HEK293 (cell line): ENCODE measurements around the gene MAPKAP1.

Experiments
- CTCF ChIA-PET: fragments of 350-600 bp; formaldehyde crosslinking; extraction: SDS; loops from one replicate; lab custom pipeline; 2021; ENCODE audit warnings: antibody characterized with exemption; lab: Yijun Ruan, JAX
- POLR2A ChIA-PET: fragments of 300-600 bp; formaldehyde crosslinking; extraction: SDS; loops from one replicate; lab custom pipeline; 2020; ENCODE audit warnings: antibody characterized with exemption, inconsistent platforms; lab: Yijun Ruan, JAX
- H3K27ac ChIP-seq: fragments of 200-500 bp; sonication (Bioruptor generic); 2 replicates; pipeline ENCODE4 v1.5.1; 2014; ENCODE audit warnings: low read depth, low read length, control low read depth, inconsistent platforms; ENCODE audit errors: extremely low read depth
- H3K36me3 ChIP-seq, 2 experiments: fragments of 200-500 bp in 1 of 2; sonication (Bioruptor generic) in 1 of 2; 1 replicate in 1 of 2; 2 replicates in 1 of 2; pipeline ENCODE4 v1.5.1; 2014 to 2017; ENCODE audit warnings: inconsistent platforms in 2 of 2, low read length in 2 of 2; ENCODE audit not compliant: control insufficient read depth in 2 of 2, insufficient read depth in 1 of 2
- H3K4me1 ChIP-seq: fragments of 200-500 bp; sonication (Bioruptor generic); 2 replicates; pipeline ENCODE4 v1.5.1; 2014; ENCODE audit warnings: mild to moderate bottlenecking, low read length, inconsistent platforms; ENCODE audit not compliant: control insufficient read depth, insufficient read depth
- H3K4me3 ChIP-seq: 2 replicates; pipeline ENCODE4 v1.5.1; 2011; ENCODE audit warnings: low read depth, mild to moderate bottlenecking, control low read depth, low read length, moderate library complexity
- H3K9me3 ChIP-seq: fragments of 200-500 bp; sonication (Bioruptor generic); 2 replicates; pipeline ENCODE4 v1.5.1; 2014; ENCODE audit warnings: low read depth, low read length, inconsistent platforms; ENCODE audit not compliant: control insufficient read depth, insufficient read depth
- GLIS1 ChIP-seq: fragments of 450-650 bp; formaldehyde crosslinking; IDR thresholded peaks from 2 replicates; pipeline ENCODE4 v1.5.1; 2016; ENCODE audit warnings: missing biosample characterization, missing genetic modification characterization
- GLIS2 ChIP-seq: fragments of 450-650 bp; formaldehyde crosslinking; IDR thresholded peaks from 2 replicates; pipeline ENCODE4 v1.5.1; 2016; ENCODE audit warnings: missing biosample characterization, missing genetic modification characterization
- HOXC10 ChIP-seq: sonication (generic); formaldehyde crosslinking; IDR thresholded peaks from 2 replicates; pipeline ENCODE4 v1.8.1; 2023; ENCODE audit warnings: mild to moderate bottlenecking, missing genetic modification reagents
- KLF8 ChIP-seq: fragments of 450-650 bp; formaldehyde crosslinking; IDR thresholded peaks from 2 replicates; pipeline ENCODE4 v1.5.1; 2016; ENCODE audit warnings: missing biosample characterization, missing genetic modification characterization
- MYNN ChIP-seq: fragments of 450-650 bp; formaldehyde crosslinking; IDR thresholded peaks from 2 replicates; pipeline ENCODE4 v1.5.1; 2016; ENCODE audit warnings: missing biosample characterization, missing genetic modification characterization, borderline replicate concordance
- SP2 ChIP-seq: fragments of 450-650 bp; formaldehyde crosslinking; IDR thresholded peaks from 2 replicates; pipeline ENCODE4 v1.5.1; 2016; ENCODE audit warnings: missing biosample characterization, missing genetic modification characterization
- TRIM28 ChIP-seq: IDR thresholded peaks from 2 replicates; pipeline ENCODE4 v1.6.1; 2011; ENCODE audit warnings: low read length, control low read depth, borderline replicate concordance
- ZFP3 ChIP-seq: fragments of 450-650 bp; formaldehyde crosslinking; IDR thresholded peaks from 2 replicates; pipeline ENCODE4 v1.5.1; 2016; ENCODE audit warnings: low read depth, missing biosample characterization, missing genetic modification characterization
- ZIC2 ChIP-seq: fragments of 450-650 bp; formaldehyde crosslinking; IDR thresholded peaks from 2 replicates; pipeline ENCODE4 v1.5.1; 2016; ENCODE audit warnings: missing biosample characterization, missing genetic modification characterization
- ZNF10 ChIP-seq: fragments of 450-650 bp; formaldehyde crosslinking; IDR thresholded peaks from 2 replicates; pipeline ENCODE4 v1.5.1; 2017; ENCODE audit warnings: missing biosample characterization, missing genetic modification characterization
- ZNF174 ChIP-seq: fragments of 450-650 bp; formaldehyde crosslinking; IDR thresholded peaks from 2 replicates; pipeline ENCODE4 v1.5.0; 2017; ENCODE audit warnings: missing biosample characterization, mild to moderate bottlenecking, missing genetic modification characterization
- ZNF341 ChIP-seq: fragments of 450-650 bp; formaldehyde crosslinking; IDR thresholded peaks from 2 replicates; pipeline ENCODE4; 2016; ENCODE audit warnings: low read depth, missing biosample characterization, missing genetic modification characterization
- ZNF398 ChIP-seq: fragments of 450-650 bp; formaldehyde crosslinking; IDR thresholded peaks from 2 replicates; pipeline ENCODE4 v1.5.1; 2017; ENCODE audit warnings: missing biosample characterization, missing genetic modification characterization
- ZNF580 ChIP-seq: fragments of 450-650 bp; formaldehyde crosslinking; IDR thresholded peaks from 2 replicates; pipeline ENCODE4 v1.5.1; 2016; ENCODE audit warnings: missing biosample characterization, missing genetic modification characterization
- ZNF768 ChIP-seq: fragments of 450-650 bp; formaldehyde crosslinking; IDR thresholded peaks from 2 replicates; pipeline ENCODE4 v1.5.1; 2018; ENCODE audit warnings: missing biosample characterization, mild to moderate bottlenecking, missing genetic modification characterization
- ZNF777 ChIP-seq: fragments of 450-650 bp; formaldehyde crosslinking; IDR thresholded peaks from 2 replicates; pipeline ENCODE4 v1.5.1; 2017; ENCODE audit warnings: missing biosample characterization, missing genetic modification characterization, borderline replicate concordance
- ZNF785 ChIP-seq: fragments of 450-650 bp; formaldehyde crosslinking; IDR thresholded peaks from 2 replicates; pipeline ENCODE4 v1.5.1; 2016; ENCODE audit warnings: missing biosample characterization, missing genetic modification characterization
- ZNF792 ChIP-seq: fragments of 450-650 bp; formaldehyde crosslinking; IDR thresholded peaks from 2 replicates; pipeline ENCODE4 v1.5.1; 2016; ENCODE audit warnings: missing biosample characterization, missing genetic modification characterization
- ZNF843 ChIP-seq: fragments of 450-650 bp; formaldehyde crosslinking; IDR thresholded peaks from 2 replicates; pipeline ENCODE4 v1.5.1; 2016; ENCODE audit warnings: missing biosample characterization, missing genetic modification characterization

The MAPKAP1 gene

GRCh38 chr9:125442452-125442851 is 264.6 kb downstream of the MAPKAP1 start:
- ChIA-PET CTCF (no interaction called here), POLR2A (interaction anchor here (0.6 kb wide), 1 partner anchor 938 kb away, joined by 9 read pairs; no protein-coding TSS in a partner anchor)
- Histone ChIP-seq H3K9me3 (no peaks in the 10 kb centered on the region), H3K27ac (no peak overlapping the region), H3K4me3 (no peak overlapping the region), H3K4me1 (no peaks in the 10 kb centered on the region), H3K36me3 (peaks cover 0 to 24% of the 10 kb centered on the region in 2 experiments; a peak in 1 of 3 replicates)
- TF ChIP-seq GLIS2 (tag by site-specific recombination): no peak
- no peak for TF ChIP-seq ZNF580 (tag by site-specific recombination)
- TF ChIP-seq ZNF792 (tag by site-specific recombination): no peak
- TF ChIP-seq ZNF398: no peak

- TF ChIP-seq TRIM28 (no peak), ZIC2 (tag by site-specific recombination) (peak; percentile 61), MYNN (no peak), HOXC10 (CRISPR knock-in tag) (no peak), GLIS1 (no peak)
- Histone ChIP-seq H3K27ac (no peak overlapping the region), H3K4me3 (no peak overlapping the region), H3K4me1 (no peaks in the 10 kb centered on the region), H3K9me3 (no peaks in the 10 kb centered on the region), H3K36me3 (peaks cover 0 to 27% of the 10 kb centered on the region in 2 experiments; a peak in 1 of 3 replicates)
- POLR2A ChIA-PET: no interaction called here
- CTCF ChIA-PET: no interaction called here
Measured at GRCh38 chr9:125440411-125440810, 266.6 kb downstream of the MAPKAP1 start.

GRCh38 chr9:125439434-125440272 is 267.4 kb downstream of the MAPKAP1 start:
- TF ChIP-seq ZFP3 (tag by site-specific recombination) (0 out of 2 replicates have a peak, but pooled peaks have one; percentile 25), ZNF10 (tag by site-specific recombination) (no peak), ZNF174 (tag by site-specific recombination) (no peak), ZNF777 (no peak), KLF8 (tag by site-specific recombination) (no peak), ZNF768 (tag by site-specific recombination) (no peak), ZNF785 (tag by site-specific recombination) (no peak), ZNF843 (tag by site-specific recombination) (no peak), ZNF341 (tag by site-specific recombination) (0 out of 2 replicates have a peak, but pooled peaks have one; percentile 15), SP2 (tag by site-specific recombination) (no peak)
- Histone ChIP-seq H3K9me3 (no peaks in the 10 kb centered on the region), H3K4me1 (no peaks in the 10 kb centered on the region), H3K4me3 (no peak overlapping the region), H3K36me3 (peaks cover 0 to 27% of the 10 kb centered on the region in 2 experiments; a peak in 1 of 3 replicates), H3K27ac (no peak overlapping the region)
- POLR2A ChIA-PET: no interaction called here
- CTCF ChIA-PET: interaction anchor here (0.5 kb wide), 1 partner anchor 776 kb away, joined by 3 read pairs; no protein-coding TSS in a partner anchor
